DOHH2 (cell line): ENCODE measurements around the gene TDRD12.

Experiments used
- CTCF ChIP-seq: fragments of 200-600 bp; sonication (generic); IDR thresholded peaks from one replicate; pipeline ENCODE4 v1.5.1; 2014; ENCODE audit warnings: antibody characterized with exemption, mild to moderate bottlenecking, low read depth, low read length; ENCODE audit not compliant: poor library complexity, severe bottlenecking
- EZH2phosphoT487 ChIP-seq: fragments of 200-600 bp; sonication (generic); IDR thresholded peaks from 2 replicates; pipeline ENCODE4 v1.6.1; 2017; ENCODE audit warnings: borderline replicate concordance, mild to moderate bottlenecking, antibody characterized with exemption, low read length, moderate library complexity, mixed read lengths

GRCh38 chr19:32852216-32852615, 132.6 kb downstream of the TDRD12 start:
- TF ChIP-seq CTCF, result no peak
- TF ChIP-seq EZH2phosphoT487, result no peak
